HepG2 (cell line): Measurements from ENCODE around the gene GJC1. TPM values are rescaled to one million over a fixed set of nuclear protein-coding genes. Genes with fewer than 3 reads are reported as not detected.

Source experiments
- ATM ChIP-seq: fragments of 450-650 bp; IDR thresholded peaks from 2 replicates; pipeline ENCODE4 v1.7.1; 2017; ENCODE audit warnings: mild to moderate bottlenecking, borderline replicate concordance
- DNMT1 ChIP-seq: sonication (generic); formaldehyde crosslinking; IDR thresholded peaks from 2 replicates; pipeline ENCODE4 v1.5.1; 2020; ENCODE audit warnings: mild to moderate bottlenecking, missing genetic modification reagents
- HNF1B ChIP-seq: sonication (generic); formaldehyde crosslinking; IDR thresholded peaks from 2 replicates; pipeline ENCODE4 v1.5.1; 2020; ENCODE audit warnings: mild to moderate bottlenecking, moderate library complexity, missing genetic modification reagents
- IKZF1 ChIP-seq: fragments of 450-650 bp; IDR thresholded peaks from 2 replicates; pipeline ENCODE4 v1.7.1; 2016
- MBNL3 ChIP-seq: fragments of 250-450 bp; sonication (Bioruptor Pico); conservative IDR thresholded peaks from 2 replicates; pipeline ENCODE4 v1.8.0; 2022; ENCODE audit warnings: mild to moderate bottlenecking, inconsistent platforms
- RAD51 ChIP-seq: fragments of 450-650 bp; IDR thresholded peaks from 2 replicates; pipeline ENCODE4 v1.6.1; 2016; ENCODE audit warnings: borderline replicate concordance
- RFX1 ChIP-seq: fragments of 450-650 bp; IDR thresholded peaks from 2 replicates; pipeline ENCODE4 v1.6.1; 2017
- SMARCE1 ChIP-seq: fragments of 450-650 bp; IDR thresholded peaks from 2 replicates; pipeline ENCODE4 v1.6.1; 2017; ENCODE audit warnings: borderline replicate concordance
- ZBTB4 ChIP-seq: sonication (generic); formaldehyde crosslinking; IDR thresholded peaks from 2 replicates; pipeline ENCODE4 v1.4.0; 2020; ENCODE audit warnings: missing genetic modification reagents, mild to moderate bottlenecking, borderline replicate concordance
- ZFP91 ChIP-seq: sonication (generic); formaldehyde crosslinking; IDR thresholded peaks from 2 replicates; pipeline ENCODE4 v1.9.0; 2022; ENCODE audit warnings: missing genetic modification reagents, mild to moderate bottlenecking, borderline replicate concordance
- ZNF18 ChIP-seq: sonication (generic); formaldehyde crosslinking; IDR thresholded peaks from 2 replicates; pipeline ENCODE4 v1.8.0; 2022; ENCODE audit warnings: mild to moderate bottlenecking, missing genetic modification reagents; ENCODE audit not compliant: insufficient replicate concordance
- ZNF235 ChIP-seq: sonication (generic); formaldehyde crosslinking; IDR thresholded peaks from 2 replicates; pipeline ENCODE4 v1.8.1; 2023; ENCODE audit warnings: mild to moderate bottlenecking, missing genetic modification reagents, borderline replicate concordance
- ZNF333 ChIP-seq: sonication (generic); formaldehyde crosslinking; IDR thresholded peaks from 2 replicates; pipeline ENCODE4 v1.4.0; 2020; ENCODE audit warnings: mild to moderate bottlenecking, missing genetic modification reagents, borderline replicate concordance
- ZNF512B ChIP-seq: sonication (generic); formaldehyde crosslinking; IDR thresholded peaks from 2 replicates; pipeline ENCODE4 v1.5.1; 2020; ENCODE audit warnings: missing genetic modification reagents, mild to moderate bottlenecking, borderline replicate concordance
- ZNF547 ChIP-seq: sonication (generic); formaldehyde crosslinking; IDR thresholded peaks from 2 replicates; pipeline ENCODE4 v1.5.1; 2020; ENCODE audit warnings: mild to moderate bottlenecking, missing genetic modification reagents
- ZNF557 ChIP-seq: sonication (generic); formaldehyde crosslinking; IDR thresholded peaks from 2 replicates; pipeline ENCODE4 v1.4.0; 2020; ENCODE audit warnings: missing genetic modification reagents
- ZNF782 ChIP-seq: sonication (generic); formaldehyde crosslinking; IDR thresholded peaks from 2 replicates; pipeline ENCODE4 v1.4.0; 2020; ENCODE audit warnings: missing genetic modification reagents, mild to moderate bottlenecking, borderline replicate concordance
- ZNF850 ChIP-seq: sonication (generic); formaldehyde crosslinking; conservative IDR thresholded peaks from 2 replicates; pipeline ENCODE4 v1.9.0; 2021; ENCODE audit warnings: mild to moderate bottlenecking, missing genetic modification reagents
- polyA plus RNA-seq, 8 experiments: library from polyadenylated mRNA; depleted of rRNA in 3 of 8; stranded (reverse) in 7 of 8; unstranded in 1 of 8; fragments of >200 nt; fragmentation: Illumina TruSeq in 4 of 8; extraction: Trizol in 4 of 8; gene quantifications; 2 replicates each; pipeline versions ENCODE4 v1.2.1 to v1.2.3, GENCODE V29; 2011 to 2016; ENCODE audit warnings: low read depth in 4 of 8, missing spikeins in 1 of 8, mixed read lengths in 1 of 8; ENCODE audit not compliant: insufficient read depth in 1 of 8
- total RNA-seq, 5 experiments: library from RNA; depleted of rRNA; stranded (reverse); fragments of >200 nt; fragmentation: Illumina TruSeq; extraction: Trizol; gene quantifications; 2 replicates each; pipeline ENCODE4 v1.2.3, GENCODE V29; 2016; ENCODE audit warnings: low read depth in 1 of 5

Gene GJC1
- total and polyA plus RNA-seq, 2 of the 13 experiments (the other 11 are each of a cell fraction or from before 2014, with no cell fraction given): 1.7 TPM

- no peak for TF ChIP-seq ZNF512B (CRISPR knock-in tag)
- TF ChIP-seq ZNF782 (CRISPR knock-in tag): no peak
- TF ChIP-seq ZNF333 (CRISPR knock-in tag): peak; percentile 88; the same call in 1 of the 2 replicates
- no peak for TF ChIP-seq IKZF1
- TF ChIP-seq ZNF547: 0 out of 2 replicates have a peak, but pooled peaks have one; percentile 20
- TF ChIP-seq ATM: no peak
- TF ChIP-seq RFX1: no peak
- no peak for TF ChIP-seq ZNF18
- TF ChIP-seq RAD51: no peak
- TF ChIP-seq HNF1B (CRISPR knock-in tag): peak; percentile 20; the same call in 1 of the 2 replicates
- no peak for TF ChIP-seq MBNL3 (CRISPR knock-in tag)
- TF ChIP-seq ZFP91: peak; percentile 83; the same call in 1 of the 2 replicates
- no peak for TF ChIP-seq ZNF557 (CRISPR knock-in tag)
- TF ChIP-seq ZBTB4 (CRISPR knock-in tag): peak; percentile 77; the same call in 1 of the 2 replicates
- no peak for TF ChIP-seq SMARCE1
- TF ChIP-seq DNMT1 (CRISPR knock-in tag): no peak
- peak; percentile 89; the same call in 1 of the 2 replicates for TF ChIP-seq ZNF235
- no peak for TF ChIP-seq ZNF850 (CRISPR knock-in tag)
These were observed 50.7 kb downstream of the GJC1 start (continued) for GRCh38 chr17:44779211-44780025.
